ENCODE measurements around the gene ATF4. TPM values are rescaled to one million over a fixed set of nuclear protein-coding genes. Genes with fewer than 3 reads are reported as not detected.

ATF4 gene, protein sequence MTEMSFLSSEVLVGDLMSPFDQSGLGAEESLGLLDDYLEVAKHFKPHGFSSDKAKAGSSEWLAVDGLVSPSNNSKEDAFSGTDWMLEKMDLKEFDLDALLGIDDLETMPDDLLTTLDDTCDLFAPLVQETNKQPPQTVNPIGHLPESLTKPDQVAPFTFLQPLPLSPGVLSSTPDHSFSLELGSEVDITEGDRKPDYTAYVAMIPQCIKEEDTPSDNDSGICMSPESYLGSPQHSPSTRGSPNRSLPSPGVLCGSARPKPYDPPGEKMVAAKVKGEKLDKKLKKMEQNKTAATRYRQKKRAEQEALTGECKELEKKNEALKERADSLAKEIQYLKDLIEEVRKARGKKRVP
- total RNA-seq (100 to 1,000 TPM; 246 to 839 (median 408) TPM), polyA plus RNA-seq (1,000 to 10,000 TPM; 1,006 to 1,369 (median 1,295) TPM)
- long read RNA-seq, donor 1, transcript ATF4-201 (2 exons, 2,019 nt) = minor isoform, 12 of 124 reads
- long read RNA-seq, donor 1, transcript ATF4-202 (3 exons, 1,419 nt) = major isoform, 52 of 124 reads
- long read RNA-seq, donor 1, partial matches to known transcripts = 60 of 124 reads
- long read RNA-seq, donor 1, other reads (novel, unspliced or antisense) = 0 of 124 reads
- long read RNA-seq, donor 2, transcript ATF4-202 (3 exons, 1,419 nt) = major isoform, 192 of 240 reads
- long read RNA-seq, donor 2, transcript ATF4-201 (2 exons, 2,019 nt) = minor isoform, 27 of 240 reads
- long read RNA-seq, donor 2, partial matches to known transcripts = 0 of 240 reads
- long read RNA-seq, donor 2, other reads (novel, unspliced or antisense) = 21 of 240 reads

DNA sequence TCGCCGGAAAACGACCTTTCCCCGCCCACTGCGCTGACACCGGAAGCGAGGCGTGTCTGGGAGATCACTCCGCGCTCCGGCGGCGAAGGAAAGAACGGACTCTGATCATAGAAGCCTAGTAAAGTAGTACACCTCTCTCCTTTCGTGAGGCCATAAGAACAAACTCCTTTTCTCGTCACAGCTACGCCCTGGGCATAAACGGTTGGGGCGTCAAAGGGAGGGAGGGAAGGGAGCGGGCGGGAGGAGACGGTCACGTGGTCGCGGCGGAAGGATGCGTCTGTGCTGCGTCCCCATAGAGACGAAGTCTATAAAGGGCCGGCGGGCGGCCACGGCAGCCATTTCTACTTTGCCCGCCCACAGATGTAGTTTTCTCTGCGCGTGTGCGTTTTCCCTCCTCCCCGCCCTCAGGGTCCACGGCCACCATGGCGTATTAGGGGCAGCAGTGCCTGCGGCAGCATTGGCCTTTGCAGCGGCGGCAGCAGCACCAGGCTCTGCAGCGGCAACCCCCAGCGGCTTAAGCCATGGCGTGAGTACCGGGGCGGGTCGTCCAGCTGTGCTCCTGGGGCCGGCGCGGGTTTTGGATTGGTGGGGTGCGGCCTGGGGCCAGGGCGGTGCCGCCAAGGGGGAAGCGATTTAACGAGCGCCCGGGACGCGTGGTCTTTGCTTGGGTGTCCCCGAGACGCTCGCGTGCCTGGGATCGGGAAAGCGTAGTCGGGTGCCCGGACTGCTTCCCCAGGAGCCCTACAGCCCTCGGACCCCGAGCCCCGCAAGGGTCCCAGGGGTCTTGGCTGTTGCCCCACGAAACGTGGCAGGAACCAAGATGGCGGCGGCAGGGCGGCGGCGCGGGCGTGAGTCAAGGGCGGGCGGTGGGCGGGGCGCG, at the start of gene ATF4:
Gene ATF4 (plus strand): TSS at position 337 of the 880 bp plus-strand sequence. CDS start 884 bp downstream, outside the sequence.
- Histone ChIP-seq H3K27ac (peak within 1 kb of the TSS; percentile 100), H3K9me3 (no peaks in the 10 kb centered on the region), H3K4me3 (peak within 1 kb of the TSS; percentile 100), H3K27me3 (ENCODE audit: insufficient read depth in 3 of 3, low read length in 2 of 3) (no peaks in the 10 kb centered on the region), H3K36me3 (ENCODE audit: insufficient read depth in 1 of 2, low read depth in 1 of 2) (peaks cover 4 to 59% of the 10 kb centered on the region in 2 donors), H3K4me1 (peaks cover 31% of the 10 kb centered on the region)
- peak; percentile 94 to 96 for DNase-seq
- peak; percentile 47 to 68 (median 64) for ATAC-seq
- intact Hi-C loops (cut with DNase I) = no loop called here
- WGBS, 3 donors = 0 to 1% (median 0%) methylated on average over 69 to 86 of the region's 86 CpGs
- TF ChIP-seq, protein P1, sequence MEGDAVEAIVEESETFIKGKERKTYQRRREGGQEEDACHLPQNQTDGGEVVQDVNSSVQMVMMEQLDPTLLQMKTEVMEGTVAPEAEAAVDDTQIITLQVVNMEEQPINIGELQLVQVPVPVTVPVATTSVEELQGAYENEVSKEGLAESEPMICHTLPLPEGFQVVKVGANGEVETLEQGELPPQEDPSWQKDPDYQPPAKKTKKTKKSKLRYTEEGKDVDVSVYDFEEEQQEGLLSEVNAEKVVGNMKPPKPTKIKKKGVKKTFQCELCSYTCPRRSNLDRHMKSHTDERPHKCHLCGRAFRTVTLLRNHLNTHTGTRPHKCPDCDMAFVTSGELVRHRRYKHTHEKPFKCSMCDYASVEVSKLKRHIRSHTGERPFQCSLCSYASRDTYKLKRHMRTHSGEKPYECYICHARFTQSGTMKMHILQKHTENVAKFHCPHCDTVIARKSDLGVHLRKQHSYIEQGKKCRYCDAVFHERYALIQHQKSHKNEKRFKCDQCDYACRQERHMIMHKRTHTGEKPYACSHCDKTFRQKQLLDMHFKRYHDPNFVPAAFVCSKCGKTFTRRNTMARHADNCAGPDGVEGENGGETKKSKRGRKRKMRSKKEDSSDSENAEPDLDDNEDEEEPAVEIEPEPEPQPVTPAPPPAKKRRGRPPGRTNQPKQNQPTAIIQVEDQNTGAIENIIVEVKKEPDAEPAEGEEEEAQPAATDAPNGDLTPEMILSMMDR (IDR thresholded peaks at IDR 0.05) = no peak

DNA sequence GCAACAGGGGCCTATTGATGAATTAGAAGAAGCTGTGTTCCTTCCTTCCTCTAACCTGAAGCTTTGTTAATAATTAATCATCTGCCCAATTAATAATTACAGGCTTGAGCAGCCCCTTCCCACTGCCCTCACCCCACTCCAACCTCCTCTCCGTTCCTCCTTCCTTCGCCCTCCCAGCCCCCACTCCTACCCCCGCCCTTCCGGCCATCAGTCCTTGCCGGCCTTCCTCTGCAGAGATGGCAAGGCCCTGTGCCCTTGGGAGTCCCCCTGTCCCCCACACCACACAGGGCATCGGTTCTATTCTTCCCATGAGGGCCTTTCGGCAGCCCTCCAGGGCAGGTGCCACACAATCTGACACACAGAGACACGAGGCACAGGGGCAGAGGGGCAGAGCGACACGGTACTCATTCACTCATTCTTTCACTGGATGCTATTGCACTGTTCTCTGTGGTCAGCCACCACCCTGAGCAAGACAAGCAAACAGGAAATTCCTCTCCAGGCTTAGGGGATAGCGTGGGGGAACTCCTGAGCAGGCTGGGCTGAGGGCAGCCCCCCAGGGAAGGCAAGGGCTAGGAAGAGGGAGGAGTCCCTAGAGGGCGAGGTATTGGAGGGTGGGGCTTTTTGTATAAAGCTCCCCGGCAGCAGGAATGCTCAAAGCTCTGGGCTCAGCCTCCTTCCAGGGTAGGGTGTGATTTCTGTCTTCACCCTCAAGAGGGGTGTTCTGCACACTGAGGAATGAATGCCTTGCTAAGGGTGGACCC, 48.8 kb upstream of the ATF4 start:
- 47 to 51% (median 50%) methylated on average over 13 of the region's 13 CpGs for WGBS, 3 donors
- Histone ChIP-seq H3K4me1 (no peaks in the 10 kb centered on the region), H3K4me3 (peak overlapping the region; percentile 15), H3K27me3 (ENCODE audit: insufficient read depth in 3 of 3, low read length in 2 of 3) (no peaks in the 10 kb centered on the region), H3K27ac (peak overlapping the region; percentile 30), H3K36me3 (ENCODE audit: insufficient read depth in 1 of 2, low read depth in 1 of 2) (no peaks in the 10 kb centered on the region), H3K9me3 (no peaks in the 10 kb centered on the region)
- DNase-seq = no peak
- intact Hi-C loops (cut with DNase I) = no loop called here
- TF ChIP-seq, protein P1 (IDR thresholded peaks at IDR 0.05) = no peak
- ATAC-seq = peak in 1 of 4 donors; percentile 17

DNA sequence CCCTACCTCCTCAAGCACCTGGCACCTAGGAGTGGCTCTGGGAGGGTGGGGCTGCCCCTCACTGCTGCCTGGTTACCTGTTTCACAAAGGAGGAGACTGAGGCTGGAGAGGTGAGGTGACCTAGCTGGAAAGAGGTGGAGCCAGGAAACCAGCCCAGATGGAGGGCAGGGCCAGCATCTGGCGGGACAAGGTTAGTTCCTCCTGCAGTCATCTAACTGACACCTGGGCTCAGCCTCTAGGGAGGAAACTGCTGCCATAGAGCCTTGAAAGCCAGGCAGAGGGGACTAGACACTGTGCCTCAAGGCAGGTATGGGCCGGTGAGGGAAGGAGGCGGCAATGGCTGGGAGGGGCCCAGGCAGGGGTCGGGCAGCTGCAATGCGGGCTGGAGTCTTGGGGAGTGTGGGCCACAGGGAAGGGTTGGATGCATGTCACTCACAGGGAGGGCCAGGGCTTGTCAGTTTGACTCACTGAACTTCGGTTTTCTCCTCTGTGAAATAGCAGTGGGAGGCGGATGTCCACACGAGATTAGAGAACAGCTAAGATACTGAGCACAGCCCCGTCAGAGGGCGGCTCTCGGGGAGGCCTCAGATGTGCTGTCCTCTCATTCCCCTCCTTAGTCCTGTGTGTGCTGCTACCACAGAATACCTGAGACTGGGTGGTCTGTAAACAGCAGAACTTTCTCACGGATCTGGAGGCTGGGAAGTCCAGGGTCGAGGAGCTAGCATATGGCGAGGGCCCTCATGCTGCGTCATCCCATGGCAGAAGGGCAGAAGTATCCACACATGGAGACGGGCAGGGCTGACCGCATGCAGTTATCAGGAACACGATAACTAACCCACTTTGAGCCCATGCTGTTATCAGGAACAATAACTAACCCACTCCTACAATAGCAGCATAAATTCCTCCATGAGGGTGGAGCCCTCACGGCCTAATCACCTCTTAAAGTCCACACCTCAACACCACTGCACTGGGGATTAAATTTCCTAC, 47.5 kb upstream of the ATF4 start:
- TF ChIP-seq, protein P1 (IDR thresholded peaks at IDR 0.05) = no peak
- no peak for DNase-seq
- Histone ChIP-seq H3K4me1 (no peaks in the 10 kb centered on the region), H3K9me3 (no peaks in the 10 kb centered on the region), H3K27me3 (ENCODE audit: insufficient read depth in 3 of 3, low read length in 2 of 3) (no peaks in the 10 kb centered on the region), H3K36me3 (ENCODE audit: insufficient read depth in 1 of 2, low read depth in 1 of 2) (no peaks in the 10 kb centered on the region), H3K27ac (no peak overlapping the region), H3K4me3 (no peak overlapping the region)
- ATAC-seq = no peak
- WGBS, 3 donors = 81 to 88% (median 85%) methylated on average over 19 of the region's 19 CpGs
- intact Hi-C loops (cut with DNase I) = no loop called here

All from psoas muscle (tissue), 8 donors.